Choroid plexus epithelial cell (primary cell): ENCODE data around the gene OR11H7.
"Not testable (repeated sequence)": the region's sequence is repeated elsewhere in the genome, so short reads cannot be mapped to it uniquely, and the experiment has no call there.

Experiments
- DNase-seq: peaks from one replicate; pipeline ENCODE4 v3.0.0-alpha.2; 2010; ENCODE audit warnings: low read depth
- H3K4me3 ChIP-seq: 2 replicates; pipeline ENCODE4 v1.5.1; 2011; ENCODE audit warnings: low read depth, mild to moderate bottlenecking, control low read depth, low read length, moderate library complexity
- CTCF ChIP-seq: conservative IDR thresholded peaks from 2 replicates; pipeline ENCODE4 v1.5.1; 2011; ENCODE audit warnings: low read depth, mild to moderate bottlenecking, control low read depth, inconsistent platforms, low read length, moderate library complexity

Gene OR11H7

GRCh38 chr14:20194101-20194500 lies 34.7 kb upstream of the OR11H7 start:
- DNase-seq, result no peak
- no peak overlapping the region for H3K4me3 ChIP-seq
- no peak for TF ChIP-seq CTCF

DNA sequence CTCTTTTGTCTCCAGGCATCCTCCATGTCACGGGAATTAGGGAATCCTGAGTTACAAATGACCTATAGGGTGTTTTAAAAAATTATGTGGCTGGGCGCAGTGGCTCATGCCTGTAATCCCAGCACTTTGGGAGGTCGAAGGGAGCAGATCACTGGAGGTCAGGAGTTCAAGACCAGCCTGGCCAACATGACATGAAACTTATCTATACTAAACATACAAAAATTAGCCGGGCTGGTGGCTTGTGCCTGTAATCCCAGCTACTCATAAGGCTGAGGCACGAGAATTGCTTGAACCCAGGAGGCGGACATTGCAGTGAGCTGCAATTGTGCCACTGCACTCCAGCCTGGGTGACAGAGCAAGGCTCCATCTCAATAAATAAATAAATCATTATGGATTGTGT lies 33.6 kb upstream of the OR11H7 start:
- not testable (repeated sequence) for H3K4me3 ChIP-seq, DNase-seq

GRCh38 chr14:20195911-20196310 lies 32.9 kb upstream of the OR11H7 start:
- DNase-seq, result no peak
- no peak for TF ChIP-seq CTCF
- no peak overlapping the region for H3K4me3 ChIP-seq

GRCh38 chr14:20197459-20197858 lies 31.3 kb upstream of the OR11H7 start:
- TF ChIP-seq CTCF, result no peak
- DNase-seq, result no peak
- H3K4me3 ChIP-seq, result no peak overlapping the region

DNA sequence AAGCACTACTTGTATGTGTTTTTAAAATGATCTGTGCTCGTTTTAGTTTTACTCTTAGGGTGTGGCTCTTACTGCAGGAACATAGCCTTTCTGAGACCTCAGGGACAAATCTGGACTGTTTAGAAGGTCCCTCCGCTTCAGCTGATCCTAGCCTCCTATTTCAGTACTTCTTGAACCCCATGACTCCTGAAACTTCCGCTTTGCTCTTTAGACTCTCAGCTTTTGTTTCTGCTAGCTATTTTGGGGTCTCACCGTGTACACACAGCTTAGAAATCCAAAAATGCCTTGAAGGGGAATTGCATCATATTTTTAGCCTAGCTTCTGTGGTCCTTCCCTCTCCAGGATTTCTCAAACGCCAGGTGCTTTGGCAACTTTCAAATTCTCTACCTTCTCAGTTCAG lies 29.8 kb upstream of the OR11H7 start:
- no peak overlapping the region for H3K4me3 ChIP-seq
- no peak for TF ChIP-seq CTCF
- DNase-seq, result no peak

DNA sequence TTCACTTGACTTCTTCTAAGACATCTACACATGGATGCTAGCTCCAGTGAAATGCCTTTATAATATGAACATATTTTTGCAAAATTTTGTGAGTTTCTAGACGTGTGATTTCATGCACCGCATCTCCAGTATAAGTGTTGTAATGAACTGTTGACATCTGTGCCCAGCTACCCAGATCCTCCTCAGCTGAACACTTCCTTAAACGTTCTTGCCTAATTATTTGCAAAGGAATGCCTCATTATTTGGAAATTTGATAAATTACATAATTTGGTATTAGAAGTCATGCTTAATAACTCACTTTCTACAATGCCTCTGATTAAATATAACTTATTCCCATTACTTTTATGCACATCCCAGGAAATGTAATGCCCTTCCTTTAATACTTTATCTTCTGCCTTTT lies 24.1 kb upstream of the OR11H7 start:
- no peak for TF ChIP-seq CTCF
- no peak for DNase-seq
- H3K4me3 ChIP-seq, result no peak overlapping the region

GRCh38 chr14:20209595-20209994 lies 19.2 kb upstream of the OR11H7 start:
- TF ChIP-seq CTCF, result no peak

GRCh38 chr14:20212406-20212805 lies 16.4 kb upstream of the OR11H7 start:
- DNase-seq, H3K4me3 ChIP-seq: not testable (repeated sequence)

More at GRCh38 chr14:20209595-20209994, 19.2 kb upstream of the OR11H7 start:
- H3K4me3 ChIP-seq, result no peak overlapping the region
- DNase-seq, result no peak
